OCI-LY7 (cell line): ENCODE results near the gene LRG1. TPM values are rescaled to one million over a fixed set of nuclear protein-coding genes. Genes with fewer than 3 reads are reported as not detected.

ENCODE experiments used
- BruUV-seq: library from RNA; stranded (reverse); fragments of 400-500 nt; replicated peaks from 2 replicates; lab custom pipeline; 2021; lab: Mats Ljungman, UMichigan
- CTCF ChIA-PET: fragments of 300-600 bp; sonication (Branson Sonifier 250); formaldehyde crosslinking; loops from one replicate; lab custom pipeline; 2022; ENCODE audit warnings: antibody characterized with exemption; ENCODE audit not compliant: unreplicated experiment; lab: Charles Lee
- POLR2A ChIA-PET: fragments of 300-600 bp; sonication (Branson Sonifier 250); formaldehyde crosslinking; loops from one replicate; lab custom pipeline; 2022; ENCODE audit warnings: antibody characterized with exemption; lab: Charles Lee
- DNase-seq: peaks from one replicate; pipeline ENCODE4 v3.0.0-alpha.2; 2015; ENCODE audit warnings: low spot score
- H2AFZ ChIP-seq: fragments of 200-600 bp; sonication (generic), shearing (Covaris generic); 2 replicates; pipeline ENCODE4 v1.6.1; 2014; ENCODE audit warnings: mild to moderate bottlenecking, antibody characterized with exemption, low read length, moderate library complexity
- H3K27ac ChIP-seq: fragments of 200-600 bp; sonication (generic); 2 replicates; pipeline ENCODE4 v1.5.1; 2014; ENCODE audit warnings: mixed run types, low read depth, mild to moderate bottlenecking, moderate library complexity, low read length, inconsistent platforms; ENCODE audit not compliant: poor library complexity, severe bottlenecking
- H3K36me3 ChIP-seq: fragments of 200-600 bp; sonication (generic); 2 replicates; pipeline ENCODE4 v1.6.1; 2014; ENCODE audit warnings: mild to moderate bottlenecking, antibody characterized with exemption, low read length, moderate library complexity, mixed read lengths; ENCODE audit not compliant: insufficient read depth
- H3K4me1 ChIP-seq: fragments of 200-600 bp; sonication (generic); 2 replicates; pipeline ENCODE4 v1.5.1; 2014; ENCODE audit warnings: mild to moderate bottlenecking, low read length; ENCODE audit not compliant: insufficient read depth, poor library complexity, severe bottlenecking
- H3K4me2 ChIP-seq: fragments of 200-600 bp; sonication (generic); 2 replicates; pipeline ENCODE4 v1.6.1; 2014; ENCODE audit warnings: mild to moderate bottlenecking, low read length
- H3K4me3 ChIP-seq: fragments of 200-600 bp; sonication (generic); 2 replicates; pipeline ENCODE4 v1.5.1; 2014; ENCODE audit warnings: mild to moderate bottlenecking, low read depth, low read length; ENCODE audit not compliant: poor library complexity, severe bottlenecking
- H3K79me2 ChIP-seq: fragments of 200-600 bp; sonication (generic); 2 replicates; pipeline ENCODE4 v1.6.1; 2016; ENCODE audit warnings: low read depth, mild to moderate bottlenecking, low read length, moderate library complexity, mixed read lengths; ENCODE audit not compliant: insufficient read depth
- H3K9me2 ChIP-seq: fragments of 200-600 bp; sonication (generic); 2 replicates; pipeline ENCODE4 v1.6.1; 2016; ENCODE audit warnings: mild to moderate bottlenecking, low read length, mixed read lengths; ENCODE audit not compliant: insufficient read depth
- H3K9me3 ChIP-seq: fragments of 200-600 bp; sonication (generic); 2 replicates; pipeline ENCODE4 v1.6.1; 2014; ENCODE audit warnings: mild to moderate bottlenecking, mixed run types, low read length, mixed read lengths
- H4K20me1 ChIP-seq: fragments of 200-600 bp; sonication (generic); 2 replicates; pipeline ENCODE4 v1.6.1; 2014; ENCODE audit warnings: mild to moderate bottlenecking, antibody characterized with exemption, low read length, moderate library complexity, mixed read lengths; ENCODE audit not compliant: insufficient read depth
- EZH2phosphoT487 ChIP-seq: fragments of 200-600 bp; sonication (generic); IDR thresholded peaks from 2 replicates; pipeline ENCODE4 v1.6.1; 2018; ENCODE audit warnings: low read depth, borderline replicate concordance, mild to moderate bottlenecking, mixed run types, antibody characterized with exemption, low read length, moderate library complexity, mixed read lengths
- intact Hi-C: fragments of 100-400 bp; cut with micrococcal nuclease; formaldehyde crosslinking; loops from one replicate; pipeline ENCODE4 v1.10.0; 2022; ENCODE audit not compliant: unreplicated experiment
- total RNA-seq, 2 experiments: library from RNA; depleted of rRNA in 1 of 2; stranded (reverse); fragments of >200 nt in 1 of 2; shearing (Covaris generic) in 1 of 2; gene quantifications; 2 replicates each; pipeline ENCODE4 v1.2.3, GENCODE V29; 2014 to 2022
- TF ChIP-seq, protein P1 (sequence below): fragments of 200-600 bp; sonication (generic); conservative IDR thresholded peaks from 2 replicates; pipeline ENCODE4 v1.5.1; 2014; ENCODE audit warnings: mild to moderate bottlenecking, antibody characterized with exemption, low read length, moderate library complexity, mixed read lengths

The LRG1 gene
- total RNA-seq, 2 experiments from 2014 or later = 1.6 to 1.9 TPM

GRCh38 chr19:4499318-4499717 is 40.5 kb downstream of the LRG1 start:
- Histone ChIP-seq H3K9me2 (no peaks in the 10 kb centered on the region), H4K20me1 (no peaks in the 10 kb centered on the region), H3K4me3 (no peak overlapping the region), H3K4me2 (no peak overlapping the region), H3K79me2 (no peaks in the 10 kb centered on the region), H2AFZ (no peak overlapping the region), H3K36me3 (peaks cover 37% of the 10 kb centered on the region), H3K27ac (no peak overlapping the region), H3K4me1 (no peaks in the 10 kb centered on the region), H3K9me3 (no peaks in the 10 kb centered on the region)
- BruUV-seq = no TSS peak
- DNase-seq = no peak
- ChIA-PET POLR2A (no interaction called here), CTCF (no interaction called here)
- TF ChIP-seq, protein P1, sequence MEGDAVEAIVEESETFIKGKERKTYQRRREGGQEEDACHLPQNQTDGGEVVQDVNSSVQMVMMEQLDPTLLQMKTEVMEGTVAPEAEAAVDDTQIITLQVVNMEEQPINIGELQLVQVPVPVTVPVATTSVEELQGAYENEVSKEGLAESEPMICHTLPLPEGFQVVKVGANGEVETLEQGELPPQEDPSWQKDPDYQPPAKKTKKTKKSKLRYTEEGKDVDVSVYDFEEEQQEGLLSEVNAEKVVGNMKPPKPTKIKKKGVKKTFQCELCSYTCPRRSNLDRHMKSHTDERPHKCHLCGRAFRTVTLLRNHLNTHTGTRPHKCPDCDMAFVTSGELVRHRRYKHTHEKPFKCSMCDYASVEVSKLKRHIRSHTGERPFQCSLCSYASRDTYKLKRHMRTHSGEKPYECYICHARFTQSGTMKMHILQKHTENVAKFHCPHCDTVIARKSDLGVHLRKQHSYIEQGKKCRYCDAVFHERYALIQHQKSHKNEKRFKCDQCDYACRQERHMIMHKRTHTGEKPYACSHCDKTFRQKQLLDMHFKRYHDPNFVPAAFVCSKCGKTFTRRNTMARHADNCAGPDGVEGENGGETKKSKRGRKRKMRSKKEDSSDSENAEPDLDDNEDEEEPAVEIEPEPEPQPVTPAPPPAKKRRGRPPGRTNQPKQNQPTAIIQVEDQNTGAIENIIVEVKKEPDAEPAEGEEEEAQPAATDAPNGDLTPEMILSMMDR = no peak
- TF ChIP-seq EZH2phosphoT487 = no peak
- intact Hi-C loops = no loop called here

GRCh38 chr19:4498694-4499093 is 41.1 kb downstream of the LRG1 start:
- no peaks in the 10 kb centered on the region for H4K20me1 ChIP-seq
- no peak overlapping the region for H3K4me2 ChIP-seq
- H3K79me2 ChIP-seq = no peaks in the 10 kb centered on the region
- H3K27ac ChIP-seq = no peak overlapping the region
- ChIA-PET CTCF (no interaction called here), POLR2A (no interaction called here)
- no peak for DNase-seq
- H3K9me3 ChIP-seq = no peaks in the 10 kb centered on the region
- H3K4me3 ChIP-seq = no peak overlapping the region
- no peaks in the 10 kb centered on the region for H3K9me2 ChIP-seq
- intact Hi-C loops = no loop called here
- H3K36me3 ChIP-seq = peaks cover 43% of the 10 kb centered on the region
- TF ChIP-seq, protein P1 = no peak
- TF ChIP-seq EZH2phosphoT487 = no peak
- H2AFZ ChIP-seq = no peak overlapping the region
- BruUV-seq = no TSS peak
- H3K4me1 ChIP-seq = no peaks in the 10 kb centered on the region

DNA sequence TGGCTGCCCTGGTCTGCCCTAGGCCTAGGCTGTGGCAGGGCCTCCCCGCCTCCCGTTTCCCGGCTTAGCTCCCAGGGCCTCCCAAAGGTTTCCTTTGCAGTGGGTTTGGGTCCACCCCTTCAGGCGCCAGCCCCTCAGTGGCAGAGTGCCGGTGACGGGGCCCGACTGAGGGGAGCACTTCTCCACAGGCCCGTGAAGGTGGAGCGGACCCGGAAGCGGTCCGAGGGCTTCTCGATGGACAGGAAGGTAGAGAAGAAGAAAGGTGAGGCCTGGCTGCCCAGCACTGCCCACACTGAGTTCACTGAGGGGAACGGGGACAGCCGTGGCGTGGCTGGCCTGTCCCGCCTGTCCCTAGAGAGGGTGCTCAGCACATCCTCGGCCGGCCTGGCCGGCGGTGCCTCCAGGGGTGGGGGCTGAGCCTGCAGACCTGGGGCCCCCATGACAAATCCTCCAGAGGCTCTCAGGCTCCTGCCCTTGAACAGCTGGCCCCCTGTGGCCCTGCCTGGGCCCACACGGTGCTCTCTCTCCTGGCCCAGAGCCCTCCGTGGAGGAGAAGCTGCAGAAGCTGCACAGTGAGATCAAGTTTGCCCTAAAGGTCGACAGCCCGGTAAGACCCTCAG is 42.0 kb downstream of the LRG1 start:
- POLR2A ChIA-PET = no interaction called here
- BruUV-seq = no TSS peak
- DNase-seq = no peak

More for the DNA sequence above, 42.0 kb downstream of the LRG1 start:
- CTCF ChIA-PET = no interaction called here
- Histone ChIP-seq H3K4me1 (no peaks in the 10 kb centered on the region), H3K9me3 (no peaks in the 10 kb centered on the region), H3K27ac (no peak overlapping the region), H2AFZ (no peak overlapping the region), H4K20me1 (no peaks in the 10 kb centered on the region), H3K4me3 (no peak overlapping the region), H3K79me2 (no peaks in the 10 kb centered on the region), H3K36me3 (peaks cover 51% of the 10 kb centered on the region), H3K9me2 (no peaks in the 10 kb centered on the region), H3K4me2 (no peak overlapping the region)
- no peak for TF ChIP-seq EZH2phosphoT487
- TF ChIP-seq, protein P1 = no peak
- intact Hi-C loops = no loop called here
